NCI-H526 (cell line): ENCODE results near the gene DAZAP1.
"Not testable (repeated sequence)": the region's sequence is repeated elsewhere in the genome, so short reads cannot be mapped to it uniquely, and the experiment has no call there.

Experiments used
- DNase-seq, 2 experiments: peaks; one replicate each; lab custom pipeline; 2025; lab: John Stamatoyannopoulos, UW

DAZAP1 gene

GRCh38 chr19:1425902-1426301 is 18.5 kb downstream of the DAZAP1 start:
- DNase-seq: no peak

DNA sequence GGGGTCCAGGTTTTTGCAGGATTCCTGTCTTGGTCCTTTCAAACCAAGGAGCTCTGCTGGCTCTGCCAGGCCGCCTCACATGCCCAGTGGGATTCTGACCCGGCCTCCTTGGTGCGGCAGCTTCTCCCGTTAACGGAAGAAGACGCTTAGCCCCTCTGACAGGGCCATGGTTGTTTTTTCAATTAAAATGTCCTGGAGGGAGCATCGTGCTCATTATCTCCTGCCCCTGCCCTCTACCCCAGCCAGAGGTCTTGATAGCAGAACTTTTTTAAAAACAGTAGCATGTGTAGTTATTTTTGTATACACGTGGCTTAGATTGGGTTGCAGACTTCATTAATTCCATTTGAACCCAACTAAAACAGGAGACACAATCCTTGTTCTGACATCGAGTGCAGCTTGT is 19.4 kb downstream of the DAZAP1 start:
- no peak for DNase-seq

DNA sequence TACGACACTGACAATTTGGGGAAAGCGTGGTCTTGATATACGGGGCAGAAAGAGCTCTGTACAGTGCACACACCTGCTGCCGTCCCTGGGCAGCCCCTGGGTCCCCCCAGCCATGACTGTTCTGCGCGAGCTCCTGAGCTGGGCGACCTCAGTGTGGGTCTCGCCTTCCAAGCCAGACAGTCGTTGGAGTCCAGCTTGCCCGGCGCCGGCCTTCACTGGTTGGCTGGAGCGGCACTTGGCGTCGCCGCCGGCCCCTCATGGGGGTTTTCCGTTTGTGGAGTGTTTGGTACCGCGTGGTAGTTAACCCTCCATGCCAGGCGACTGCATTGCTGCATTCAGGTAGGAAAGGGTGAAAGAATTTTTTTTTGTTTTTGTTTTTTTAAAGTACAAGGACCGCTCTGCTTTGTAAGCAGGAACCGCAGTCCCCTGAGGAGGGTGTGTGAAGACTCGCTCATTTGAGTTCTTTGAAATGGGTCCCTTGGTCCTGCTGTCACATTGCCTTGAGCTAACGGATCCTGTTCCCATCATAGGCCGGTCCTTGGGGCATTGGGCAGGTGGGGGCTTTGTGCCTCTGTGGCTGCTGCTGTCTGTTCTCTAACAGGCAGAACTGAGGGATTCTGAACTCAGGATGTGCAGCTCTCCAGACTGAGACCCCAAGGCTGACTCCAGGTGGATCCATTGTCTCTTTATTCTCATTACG is 20.0 kb downstream of the DAZAP1 start:
- DNase-seq: no peak

- no peak for DNase-seq
Observed at GRCh38 chr19:1428738-1429391, 21.5 kb downstream of the DAZAP1 start.

DNA sequence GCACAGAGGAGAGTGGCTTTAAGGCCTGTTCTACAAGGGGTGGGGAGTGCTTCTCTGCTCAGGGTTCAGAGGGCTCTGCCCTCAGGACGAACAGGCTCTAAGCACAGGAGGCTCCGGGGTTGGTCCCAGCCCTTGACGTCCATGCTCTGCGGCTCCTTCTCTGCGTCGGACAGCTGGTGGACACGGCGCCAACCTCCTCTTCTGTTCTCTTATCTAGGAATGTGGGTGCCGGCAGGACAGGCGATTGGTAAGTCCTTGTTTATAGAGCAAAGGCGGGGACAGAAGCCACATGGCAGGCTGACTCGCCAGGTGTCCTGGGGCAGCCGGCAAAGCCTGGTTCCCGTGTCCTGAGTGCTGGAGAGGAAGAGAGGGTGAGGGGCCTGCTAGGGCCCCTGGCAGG is 22.4 kb downstream of the DAZAP1 start:
- DNase-seq: no peak

DNA sequence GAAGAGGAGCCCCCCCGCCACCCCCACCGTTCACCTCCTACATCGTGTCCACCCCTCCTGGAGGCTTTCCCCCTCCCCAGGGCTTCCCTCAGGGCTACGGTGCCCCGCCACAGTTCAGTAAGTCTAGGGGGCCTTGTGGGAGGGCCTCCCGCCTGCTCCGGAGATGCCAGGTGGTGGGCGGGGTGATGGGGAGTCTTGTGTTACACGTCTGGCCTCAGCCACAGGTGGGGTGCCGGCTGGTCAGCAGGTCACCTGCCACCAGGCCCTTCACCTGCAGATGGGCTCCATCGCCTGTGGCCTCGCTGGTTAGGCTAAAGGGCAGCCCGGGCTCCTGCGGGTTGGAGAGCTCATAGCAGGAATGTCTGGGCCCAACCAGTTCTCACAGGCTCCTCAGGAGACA is 22.9 kb downstream of the DAZAP1 start:
- DNase-seq: no peak

GRCh38 chr19:1431759-1432506 is 24.5 kb downstream of the DAZAP1 start:
- DNase-seq: no peak

GRCh38 chr19:1432507-1432887 is 25.1 kb downstream of the DAZAP1 start:
- DNase-seq: no peak

- no peak for DNase-seq
Observed at GRCh38 chr19:1433119-1434039, 26.0 kb downstream of the DAZAP1 start.

- no peak for DNase-seq
Observed at GRCh38 chr19:1434040-1434366, 26.6 kb downstream of the DAZAP1 start.

- no peak for DNase-seq
Observed at GRCh38 chr19:1434577-1435060, 27.2 kb downstream of the DAZAP1 start.

GRCh38 chr19:1435378-1435989 is 28.1 kb downstream of the DAZAP1 start:
- DNase-seq: no peak

- DNase-seq: no peak
Observed at GRCh38 chr19:1437609-1438008, 30.2 kb downstream of the DAZAP1 start.

DNA sequence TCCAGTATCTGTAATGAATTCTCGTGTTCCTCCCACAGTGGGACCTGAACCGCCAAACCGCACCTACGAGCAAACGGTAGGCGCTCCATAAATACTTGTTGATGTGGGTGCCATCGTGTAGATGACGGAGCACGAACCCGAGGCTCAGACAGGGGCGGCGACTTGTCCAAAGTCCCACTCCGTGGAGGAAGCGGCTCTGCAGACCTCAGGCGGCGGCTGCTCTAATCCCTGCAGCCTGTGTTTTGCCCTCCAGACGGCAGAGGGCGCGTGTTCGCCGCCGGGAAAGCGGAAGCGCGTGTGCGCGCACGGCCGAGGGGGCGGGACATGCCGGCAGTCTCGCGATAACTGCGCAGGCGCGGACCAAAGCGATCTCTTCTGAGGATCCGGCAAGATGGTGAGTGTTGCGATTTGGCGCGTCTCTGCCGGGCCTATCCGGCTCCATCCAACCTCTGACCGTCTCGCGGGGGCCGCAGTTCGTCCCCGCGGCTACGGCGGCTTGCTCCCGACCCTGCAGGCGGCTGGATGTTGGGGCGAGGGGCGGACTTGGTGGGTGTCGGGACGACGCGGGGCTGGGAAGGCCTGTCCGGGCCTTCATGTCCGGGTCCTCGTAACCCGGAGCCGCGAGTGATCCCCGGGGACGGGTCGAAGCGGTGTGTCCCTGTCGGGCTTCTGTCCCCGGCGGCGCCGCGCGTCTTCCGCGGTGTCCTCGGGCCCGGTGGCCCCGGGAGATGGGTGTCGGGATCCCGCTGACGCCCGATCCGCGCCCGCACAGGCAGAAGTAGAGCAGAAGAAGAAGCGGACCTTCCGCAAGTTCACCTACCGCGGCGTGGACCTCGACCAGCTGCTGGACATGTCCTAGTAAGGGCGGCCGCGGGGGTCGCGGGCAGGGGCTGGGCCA is 30.9 kb downstream of the DAZAP1 start, which contains the start of gene RPS15:
TSS of gene RPS15 (plus strand) at position 362 of the 898 bp plus-strand sequence. CDS start at position 392, 30 bp downstream.
- DNase-seq: peak; percentile 55 to 90

- no peak for DNase-seq
Observed at GRCh38 chr19:1438933-1439354, 31.6 kb downstream of the DAZAP1 start.

- DNase-seq: not testable (repeated sequence)
Observed at GRCh38 chr19:1439525-1440417, 32.4 kb downstream of the DAZAP1 start.

DNA sequence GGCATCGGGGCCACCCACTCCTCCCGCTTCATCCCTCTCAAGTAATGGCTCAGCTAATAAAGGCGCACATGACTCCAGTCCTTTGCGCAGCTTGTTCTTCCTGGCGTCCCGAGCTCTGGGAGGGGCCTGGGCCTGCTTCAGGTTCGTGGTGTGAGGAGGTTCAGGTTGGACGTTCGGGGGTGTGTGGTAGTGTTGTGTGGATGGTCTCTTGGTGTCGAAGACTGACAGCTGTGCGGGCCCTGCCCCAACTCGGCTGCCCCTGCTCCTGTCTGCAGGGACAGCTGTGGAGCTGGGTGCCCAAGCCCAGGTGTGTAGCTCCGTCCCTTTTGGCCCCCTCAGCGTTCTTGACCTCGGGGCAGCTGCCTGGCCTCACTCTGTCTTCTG is 33.0 kb downstream of the DAZAP1 start:
- no peak for DNase-seq

DNA sequence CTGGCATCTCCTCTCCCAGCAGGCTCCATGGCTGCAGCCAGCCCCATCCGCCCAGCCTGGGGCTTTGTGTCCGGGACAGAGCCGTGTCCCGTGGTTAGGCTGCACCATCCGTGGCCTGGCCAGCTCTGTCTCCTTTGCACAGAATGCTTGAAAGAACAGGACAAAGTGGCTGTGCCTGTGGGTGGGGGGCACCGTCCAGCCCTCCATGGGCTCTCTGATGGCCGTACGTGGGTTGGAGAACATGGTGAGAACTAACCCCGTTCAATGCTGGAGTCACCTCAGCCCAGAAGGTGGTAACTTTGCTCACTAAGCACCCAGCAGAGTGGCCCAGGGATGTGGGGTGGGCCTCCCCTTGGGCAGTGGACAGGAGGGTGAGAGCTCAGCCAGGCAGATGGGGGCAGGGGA is 33.6 kb downstream of the DAZAP1 start:
- no peak for DNase-seq

GRCh38 chr19:1441677-1442438 is 34.5 kb downstream of the DAZAP1 start:
- no peak for DNase-seq
